Omental fat pad (tissue), 4 donors: Measurements from ENCODE around the gene BTBD16. TPM values are rescaled to one million over a fixed set of nuclear protein-coding genes. Genes with fewer than 3 reads are reported as not detected.

Experiments used
- ATAC-seq: fragments of 150-250 bp; one replicate; pipeline ENCODE4 v1.9.1; 2016; ENCODE audit warnings: mild to moderate bottlenecking, moderate library complexity; ENCODE audit not compliant: low FRiP score
- DNase-seq: peaks from one replicate; pipeline ENCODE4 v3.0.0-alpha.2; 2019; ENCODE audit warnings: low spot score
- total RNA-seq, 4 donors: library from RNA; depleted of rRNA; stranded (reverse); fragments of >200 nt; gene quantifications; one replicate each; pipeline ENCODE4 v1.1.0, GENCODE V29; 2016
- TF ChIP-seq, protein P1 (sequence below), 3 donors: fragments of 450-650 bp; IDR thresholded peaks; one replicate each; pipeline ENCODE4 v1.5.1; 2016 to 2017; ENCODE audit warnings: antibody characterized with exemption in 3 of 3, mild to moderate bottlenecking in 3 of 3, moderate library complexity in 2 of 3

BTBD16 gene
- total RNA-seq, 4 donors from 2014 or later = 0.37 TPM; not detected in 3

DNA sequence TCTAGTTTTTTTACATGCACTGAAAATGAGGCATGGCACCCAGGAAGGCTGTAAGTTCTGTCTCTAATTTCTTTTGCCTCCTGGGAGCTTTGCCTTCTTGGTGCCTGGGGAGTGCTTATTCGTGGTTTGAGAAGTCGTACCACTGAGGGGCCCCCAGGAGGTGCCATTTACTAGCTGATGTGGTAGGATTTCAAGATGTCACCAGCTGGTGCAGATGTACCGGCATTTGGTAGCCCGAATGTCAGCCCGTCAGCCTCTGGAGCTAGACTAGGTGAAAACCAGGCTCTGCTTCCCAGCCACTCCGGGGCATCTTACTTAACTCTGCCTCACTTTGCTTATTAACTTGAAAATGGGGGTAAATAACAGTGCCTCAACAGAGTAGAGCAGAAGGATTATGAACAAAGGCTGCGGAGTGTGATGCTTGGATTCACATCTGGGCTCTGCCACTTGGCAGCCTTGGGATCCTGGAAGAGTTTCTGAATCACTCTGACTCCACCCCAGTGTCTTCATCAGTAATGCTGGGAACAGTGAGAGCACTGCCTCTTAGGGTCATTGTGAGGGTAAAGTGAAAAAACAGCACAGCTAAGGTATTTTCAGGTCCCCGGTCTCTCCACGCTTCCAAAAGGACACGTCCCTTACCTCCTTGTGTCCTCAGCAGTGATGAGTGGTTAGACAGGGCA, 31.4 kb upstream of the BTBD16 start:
- TF ChIP-seq, protein P1, sequence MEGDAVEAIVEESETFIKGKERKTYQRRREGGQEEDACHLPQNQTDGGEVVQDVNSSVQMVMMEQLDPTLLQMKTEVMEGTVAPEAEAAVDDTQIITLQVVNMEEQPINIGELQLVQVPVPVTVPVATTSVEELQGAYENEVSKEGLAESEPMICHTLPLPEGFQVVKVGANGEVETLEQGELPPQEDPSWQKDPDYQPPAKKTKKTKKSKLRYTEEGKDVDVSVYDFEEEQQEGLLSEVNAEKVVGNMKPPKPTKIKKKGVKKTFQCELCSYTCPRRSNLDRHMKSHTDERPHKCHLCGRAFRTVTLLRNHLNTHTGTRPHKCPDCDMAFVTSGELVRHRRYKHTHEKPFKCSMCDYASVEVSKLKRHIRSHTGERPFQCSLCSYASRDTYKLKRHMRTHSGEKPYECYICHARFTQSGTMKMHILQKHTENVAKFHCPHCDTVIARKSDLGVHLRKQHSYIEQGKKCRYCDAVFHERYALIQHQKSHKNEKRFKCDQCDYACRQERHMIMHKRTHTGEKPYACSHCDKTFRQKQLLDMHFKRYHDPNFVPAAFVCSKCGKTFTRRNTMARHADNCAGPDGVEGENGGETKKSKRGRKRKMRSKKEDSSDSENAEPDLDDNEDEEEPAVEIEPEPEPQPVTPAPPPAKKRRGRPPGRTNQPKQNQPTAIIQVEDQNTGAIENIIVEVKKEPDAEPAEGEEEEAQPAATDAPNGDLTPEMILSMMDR (IDR thresholded peaks at IDR 0.05) = no peak
- ATAC-seq (no peak), DNase-seq (no peak)

DNA sequence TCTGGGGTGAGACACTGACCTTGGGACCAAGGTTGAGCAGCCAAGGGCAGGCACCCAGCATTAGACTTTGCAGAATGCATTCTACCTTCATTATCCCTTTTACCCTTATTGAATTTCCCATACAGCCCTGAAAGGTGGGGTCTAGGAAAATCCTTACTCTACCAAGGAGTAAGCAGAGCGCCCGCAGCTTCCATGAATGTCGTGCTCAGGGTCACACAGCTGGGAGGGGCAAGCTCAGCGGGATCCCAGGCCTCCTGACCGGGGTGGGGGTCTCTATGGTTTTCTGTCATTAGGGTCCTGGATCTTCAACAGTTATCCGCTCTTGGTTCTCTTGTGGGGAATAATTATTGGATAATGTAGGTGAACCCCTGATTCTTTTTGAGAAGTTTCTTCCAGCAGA, 30.7 kb upstream of the BTBD16 start:
- DNase-seq (no peak), ATAC-seq (no peak)
- TF ChIP-seq, protein P1 (IDR thresholded peaks at IDR 0.05) = no peak

DNA sequence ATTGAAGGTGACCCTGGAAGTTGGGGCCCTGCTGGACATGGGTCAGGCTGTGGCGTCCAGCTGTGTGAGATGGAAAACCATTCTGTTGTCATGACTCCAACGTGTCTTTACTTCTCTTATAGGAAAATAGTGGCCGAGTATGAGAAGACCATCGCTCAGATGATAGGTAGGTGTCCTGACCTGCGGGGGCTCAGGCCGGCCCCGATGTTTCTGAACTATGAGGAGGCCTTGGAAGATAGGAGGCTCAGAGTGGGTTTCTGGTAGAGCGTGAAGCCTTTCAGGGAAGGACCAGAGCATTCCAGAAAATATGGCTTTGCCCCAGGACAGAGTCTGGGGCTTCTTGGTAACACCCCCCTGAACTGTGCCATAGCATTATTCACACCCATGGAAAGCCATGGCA, 29.3 kb upstream of the BTBD16 start:
- no peak for DNase-seq
- no peak for ATAC-seq
- TF ChIP-seq, protein P1 (IDR thresholded peaks at IDR 0.05) = no peak

- TF ChIP-seq, protein P1 (IDR thresholded peaks at IDR 0.05) = no peak
- ATAC-seq (peak; percentile 37), DNase-seq (no peak)
These were observed 27.5 kb upstream of the BTBD16 start for GRCh38 chr10:122243550-122243949.

GRCh38 chr10:122244001-122244975, 26.8 kb upstream of the BTBD16 start:
- TF ChIP-seq, protein P1 (IDR thresholded peaks at IDR 0.05) = no peak
- no peak for DNase-seq

GRCh38 chr10:122245136-122245535, 26.0 kb upstream of the BTBD16 start:
- ATAC-seq (no peak), DNase-seq (no peak)
- TF ChIP-seq, protein P1 (IDR thresholded peaks at IDR 0.05) = no peak

More at GRCh38 chr10:122244001-122244975, 26.8 kb upstream of the BTBD16 start:
- ATAC-seq = no peak
